Measurements from ENCODE around the gene PLEKHA8.
"Not testable (repeated sequence)": the region's sequence is repeated elsewhere in the genome, so short reads cannot be mapped to it uniquely, and the experiment has no call there.

The PLEKHA8 gene

GRCh38 chr7:30065746-30066145 is 37.5 kb downstream of the PLEKHA8 start:
- DNase-seq (ENCODE audit: low read depth), result no peak

DNA sequence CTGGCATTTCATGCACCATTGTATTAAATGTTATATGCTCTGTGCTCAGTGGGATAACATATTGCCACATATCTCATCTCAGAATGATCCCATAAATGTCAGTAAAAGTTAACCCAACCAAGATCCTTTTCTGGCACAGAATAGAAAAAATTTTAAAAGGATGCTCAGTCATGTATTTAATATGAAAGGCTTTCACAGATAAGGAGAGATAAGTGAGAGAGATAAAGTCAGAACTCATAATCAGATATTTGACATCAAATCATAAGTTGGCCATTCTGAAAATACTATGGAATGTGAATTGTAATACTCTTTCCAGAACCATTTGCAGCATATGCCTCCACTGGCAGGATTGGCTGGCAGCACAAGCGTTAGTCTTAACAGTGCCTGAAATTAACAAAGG is 38.5 kb downstream of the PLEKHA8 start:
- no peak for DNase-seq (ENCODE audit: low read depth)

- DNase-seq (ENCODE audit: low read depth), result no peak
Measured at GRCh38 chr7:30068117-30068516, 39.9 kb downstream of the PLEKHA8 start.

- DNase-seq (ENCODE audit: low read depth), result no peak
Measured at GRCh38 chr7:30069096-30069867, 41.1 kb downstream of the PLEKHA8 start.

DNA sequence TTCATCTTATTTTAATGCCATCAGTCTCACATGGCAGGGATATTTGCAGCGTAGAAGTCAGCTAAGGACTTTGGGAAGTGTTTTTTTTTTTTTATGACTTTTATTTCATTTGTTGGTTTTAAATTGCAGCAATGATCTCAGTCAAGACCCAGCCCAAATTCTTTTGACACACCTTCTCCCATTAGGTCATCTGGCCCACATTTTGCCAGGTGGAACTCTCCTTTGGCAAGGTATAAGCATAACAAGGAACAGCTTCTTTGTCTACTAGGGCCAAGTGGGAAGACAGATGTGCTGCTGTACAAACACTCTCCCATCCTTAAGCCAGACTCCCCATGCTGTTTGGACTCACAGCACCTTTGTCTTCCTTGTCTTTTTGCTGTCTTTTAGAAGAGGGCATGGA is 41.8 kb downstream of the PLEKHA8 start:
- no peak for DNase-seq (ENCODE audit: low read depth)

DNA sequence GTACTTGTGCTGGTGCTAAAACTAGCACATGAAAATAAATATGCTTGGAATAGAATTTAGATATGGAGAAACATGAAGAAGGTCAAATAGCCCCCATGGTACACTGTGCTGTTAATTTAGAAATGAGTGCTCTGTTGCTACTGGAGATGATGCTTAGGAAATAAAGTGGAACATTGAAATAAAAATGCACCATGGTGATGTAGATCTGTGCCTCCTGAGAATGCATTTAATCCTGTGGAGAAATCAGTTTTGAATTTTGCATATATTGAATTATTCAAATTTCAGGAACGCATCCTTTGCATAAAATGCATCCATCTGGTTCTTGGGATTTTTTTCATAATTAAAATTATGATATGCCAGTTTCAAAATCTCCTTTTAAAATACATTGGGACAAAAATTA is 44.5 kb downstream of the PLEKHA8 start:
- DNase-seq (ENCODE audit: low read depth), result no peak

GRCh38 chr7:30074422-30075030 is 46.3 kb downstream of the PLEKHA8 start:
- no peak for DNase-seq (ENCODE audit: low read depth)

GRCh38 chr7:30076411-30076810 is 48.2 kb downstream of the PLEKHA8 start:
- no peak for DNase-seq (ENCODE audit: low read depth)

- DNase-seq (ENCODE audit: low read depth), result no peak
Measured at GRCh38 chr7:30078280-30078679, 50.1 kb downstream of the PLEKHA8 start.

- no peak for DNase-seq (ENCODE audit: low read depth)
Measured at GRCh38 chr7:30079880-30080279, 51.7 kb downstream of the PLEKHA8 start.

- no peak for DNase-seq (ENCODE audit: low read depth)
Measured at GRCh38 chr7:30080818-30081217, 52.6 kb downstream of the PLEKHA8 start.

DNA sequence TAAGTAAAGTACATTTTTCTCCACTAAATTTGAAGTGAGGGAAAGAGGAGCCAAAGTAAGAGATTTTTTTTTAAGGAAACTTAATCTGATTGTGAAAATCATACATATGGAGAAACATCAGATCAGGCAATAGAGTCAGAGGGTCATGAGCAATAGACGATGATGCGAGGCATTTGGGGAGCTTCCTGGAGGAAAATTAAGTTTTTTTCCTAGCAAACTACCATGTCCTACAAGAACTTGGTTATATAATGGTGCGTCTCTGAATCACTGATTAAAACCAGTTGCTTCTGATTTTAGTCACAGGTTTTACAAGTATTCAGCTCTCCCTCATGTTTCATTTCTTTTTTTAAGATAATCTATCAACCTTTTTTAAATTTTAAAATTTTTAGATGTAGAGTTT is 54.5 kb downstream of the PLEKHA8 start:
- DNase-seq (ENCODE audit: low read depth), result no peak

- DNase-seq (ENCODE audit: low read depth), result no peak
Measured at GRCh38 chr7:30083334-30083733, 55.1 kb downstream of the PLEKHA8 start.

GRCh38 chr7:30084212-30084611 is 56.0 kb downstream of the PLEKHA8 start:
- DNase-seq (ENCODE audit: low read depth), result no peak

DNA sequence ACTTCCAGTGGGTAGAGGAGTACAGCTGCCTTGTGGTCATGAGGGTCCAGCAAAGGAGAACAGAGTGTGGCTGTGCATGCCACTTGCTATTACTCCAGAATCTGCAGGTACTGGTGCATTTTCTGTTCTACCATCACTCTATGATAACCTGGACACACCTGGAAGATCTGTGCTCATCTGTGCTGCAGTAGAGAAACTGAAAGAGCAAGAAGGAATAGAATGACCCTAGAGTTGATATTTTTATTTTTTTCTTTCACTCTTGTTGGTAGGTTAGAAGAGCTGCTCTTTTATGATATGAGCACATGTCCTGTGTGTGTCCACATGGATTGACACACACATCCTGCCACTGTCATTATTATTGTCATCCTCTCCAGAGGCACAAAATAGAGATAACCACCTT is 58.3 kb downstream of the PLEKHA8 start:
- no peak for DNase-seq (ENCODE audit: low read depth)

DNA sequence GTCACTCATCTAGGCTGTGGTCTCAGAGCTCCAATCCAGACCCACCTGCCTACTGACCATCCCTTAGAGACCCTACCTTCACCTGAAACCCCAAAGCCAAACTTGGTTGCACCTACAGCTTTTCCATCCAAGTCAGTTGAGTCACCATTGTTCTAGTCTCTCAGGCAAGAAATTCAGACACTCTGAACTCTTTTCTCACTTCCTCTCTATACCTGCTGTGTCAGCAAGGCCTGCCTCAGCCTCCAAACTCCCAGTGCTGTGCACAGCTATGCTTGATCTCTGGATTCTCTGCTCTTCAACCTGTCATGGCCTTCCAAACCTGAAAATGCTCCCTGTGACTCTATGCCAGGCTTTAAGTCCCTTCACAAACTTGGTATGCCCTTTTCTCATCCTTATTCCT is 59.2 kb downstream of the PLEKHA8 start:
- DNase-seq (ENCODE audit: low read depth), result no peak

GRCh38 chr7:30088362-30088761 is 60.1 kb downstream of the PLEKHA8 start:
- DNase-seq (ENCODE audit: low read depth), result no peak

DNA sequence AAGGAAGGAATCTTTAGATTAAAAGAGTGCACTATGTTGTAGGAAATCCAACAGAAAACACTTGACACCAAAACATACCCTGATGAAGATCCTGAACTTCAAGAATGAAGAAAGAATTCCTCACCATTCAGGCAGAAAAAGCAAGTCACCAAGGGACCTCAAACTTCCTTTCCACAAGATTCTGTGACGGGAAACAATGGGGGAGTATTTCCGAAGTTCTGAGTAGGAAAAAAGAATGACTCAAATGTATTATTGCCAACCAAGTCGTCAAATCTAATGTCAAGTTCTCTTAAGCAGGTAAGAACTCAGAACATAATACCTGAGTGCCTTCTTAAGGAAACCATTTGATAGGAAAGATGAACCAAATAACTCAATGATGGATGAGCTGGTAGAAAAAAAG is 61.9 kb downstream of the PLEKHA8 start:
- no peak for DNase-seq (ENCODE audit: low read depth)

- DNase-seq (ENCODE audit: low read depth), result no peak
Measured at GRCh38 chr7:30091491-30091912, 63.3 kb downstream of the PLEKHA8 start.

- no peak for DNase-seq (ENCODE audit: low read depth)
Measured at GRCh38 chr7:30091987-30092386, 63.8 kb downstream of the PLEKHA8 start.

GRCh38 chr7:30093420-30093952 is 65.3 kb downstream of the PLEKHA8 start:
- DNase-seq (ENCODE audit: low read depth), result no peak

DNA sequence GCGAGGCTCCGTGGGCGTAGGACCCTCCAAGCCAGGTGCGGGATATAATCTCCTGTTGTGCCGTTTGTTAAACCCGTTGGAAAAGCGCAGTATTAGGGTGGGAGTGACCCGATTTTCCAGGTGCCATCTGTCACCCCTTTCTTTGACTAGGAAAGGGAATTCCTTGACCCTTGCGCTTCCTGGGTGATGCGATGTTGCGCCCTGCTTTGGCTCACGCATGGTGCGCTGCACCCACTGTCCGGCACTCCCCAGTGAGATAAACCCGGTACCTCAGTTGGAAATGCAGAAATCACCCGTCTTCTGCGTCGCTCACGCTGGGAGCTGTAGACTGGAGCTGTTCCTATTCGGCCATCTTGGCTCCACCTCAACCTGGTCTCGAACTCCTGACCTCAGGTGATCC is 70.4 kb downstream of the PLEKHA8 start:
- DNase-seq (ENCODE audit: low read depth), result not testable (repeated sequence)

DNA sequence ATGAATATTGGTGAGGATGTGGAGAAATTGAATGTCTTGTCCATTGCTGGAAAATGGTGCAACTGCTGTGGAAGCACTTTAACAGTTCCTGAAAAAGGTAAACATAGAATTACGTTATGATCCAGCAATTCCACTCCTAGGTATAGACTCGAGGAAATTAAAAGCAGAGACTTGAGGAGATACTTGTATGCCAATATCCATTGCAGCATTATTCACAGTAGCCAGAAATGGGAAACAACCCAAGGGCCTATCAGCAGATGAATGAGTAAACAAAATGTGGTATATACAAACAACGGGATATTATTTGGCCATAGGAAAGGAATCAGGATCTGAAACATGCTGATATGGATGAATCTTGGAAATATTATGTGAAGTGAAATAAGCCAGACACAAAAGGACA is 74.1 kb downstream of the PLEKHA8 start:
- DNase-seq (ENCODE audit: low read depth), result no peak

DNA sequence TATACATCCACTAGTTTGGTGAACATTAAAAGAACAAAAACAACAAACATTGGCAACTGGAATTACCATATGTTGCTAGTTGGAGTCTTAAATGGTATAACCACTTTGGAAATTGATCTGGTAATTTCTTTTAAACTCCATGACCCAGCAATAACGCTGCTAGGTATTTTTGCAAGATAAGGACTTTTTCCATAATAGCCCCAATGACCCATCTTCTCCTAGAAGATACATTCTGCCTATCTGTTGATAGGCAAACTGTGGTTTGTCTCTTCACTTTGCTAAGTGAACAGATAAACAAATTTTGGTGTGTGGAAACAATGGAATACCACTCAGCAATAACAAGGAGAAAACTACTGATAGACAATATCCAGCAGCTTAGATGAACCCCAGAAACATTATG is 75.9 kb downstream of the PLEKHA8 start:
- DNase-seq (ENCODE audit: low read depth), result no peak

Data from stimulated activated CD4-positive, alpha-beta T cell treated with anti-CD3 and anti-CD28 coated beads, Interleukin-2, amount 100 ng/mL, for 4 hours (primary cell).